Right renal cortex interstitium (tissue), 3 donors: ENCODE data around the gene PLEKHG1. TPM values are rescaled to one million over a fixed set of nuclear protein-coding genes. Genes with fewer than 3 reads are reported as not detected.

Experiments
- DNase-seq, 3 donors: peaks; one replicate each; pipeline ENCODE4 v3.0.0-alpha.2; 2013; ENCODE audit warnings: low read depth in 3 of 3, low spot score in 2 of 3
- polyA plus RNA-seq, 3 donors: library from polyadenylated mRNA; unstranded; fragments of 120-200 nt; gene quantifications; one replicate each; pipeline ENCODE4 v1.2.1, GENCODE V29; 2013; ENCODE audit not compliant: insufficient read length in 3 of 3

Gene PLEKHG1
- polyA plus RNA-seq, 3 donors, result 34.1 to 41.2 (median 35.1) TPM

- no peak for DNase-seq
These were observed 10.7 kb upstream of the PLEKHG1 start for GRCh38 chr6:150588888-150589499.

- no peak for DNase-seq
These were observed 9.8 kb upstream of the PLEKHG1 start for GRCh38 chr6:150589852-150590251.

GRCh38 chr6:150590446-150590845 lies 9.2 kb upstream of the PLEKHG1 start:
- DNase-seq, result no peak

GRCh38 chr6:150592377-150592995 lies 7.2 kb upstream of the PLEKHG1 start:
- DNase-seq, result no peak

- no peak for DNase-seq
These were observed 6.6 kb upstream of the PLEKHG1 start for GRCh38 chr6:150593119-150593518.

- no peak for DNase-seq
These were observed 3.2 kb upstream of the PLEKHG1 start for GRCh38 chr6:150596439-150596838.

- no peak for DNase-seq
These were observed 1.3 kb upstream of the PLEKHG1 start for GRCh38 chr6:150598401-150598800.

- DNase-seq, result no peak
These were observed 857 bp upstream of the PLEKHG1 start for GRCh38 chr6:150598858-150599198.

GRCh38 chr6:150600010-150600300 lies 270 bp downstream of the PLEKHG1 start:
- no peak for DNase-seq

- no peak for DNase-seq
These were observed 774 bp downstream of the PLEKHG1 start for GRCh38 chr6:150600301-150601017.

- DNase-seq, result no peak
These were observed 1.8 kb downstream of the PLEKHG1 start for GRCh38 chr6:150601439-150601838.

GRCh38 chr6:150603176-150603575 lies 3.5 kb downstream of the PLEKHG1 start:
- DNase-seq, result no peak

- DNase-seq, result no peak
These were observed 4.8 kb downstream of the PLEKHG1 start for GRCh38 chr6:150604467-150604866.

GRCh38 chr6:150605333-150605732 lies 5.6 kb downstream of the PLEKHG1 start:
- DNase-seq, result no peak

- DNase-seq, result no peak
These were observed 6.5 kb downstream of the PLEKHG1 start for GRCh38 chr6:150606168-150606591.

GRCh38 chr6:150606647-150607328 lies 7.1 kb downstream of the PLEKHG1 start:
- no peak for DNase-seq

GRCh38 chr6:150607329-150607650 lies 7.6 kb downstream of the PLEKHG1 start:
- no peak for DNase-seq

- no peak for DNase-seq
These were observed 10.9 kb downstream of the PLEKHG1 start for GRCh38 chr6:150610584-150610983.

- no peak for DNase-seq
These were observed 13.6 kb downstream of the PLEKHG1 start for GRCh38 chr6:150613269-150613668.

- no peak for DNase-seq
These were observed 16.3 kb downstream of the PLEKHG1 start for GRCh38 chr6:150615967-150616366.

- no peak for DNase-seq
These were observed 16.9 kb downstream of the PLEKHG1 start for GRCh38 chr6:150616586-150616985.

GRCh38 chr6:150617062-150617461 lies 17.4 kb downstream of the PLEKHG1 start:
- no peak for DNase-seq
